Karpas-422 (cell line): ENCODE data around the gene LGSN. TPM values are rescaled to one million over a fixed set of nuclear protein-coding genes. Genes with fewer than 3 reads are reported as not detected.
"Not testable (repeated sequence)": the region's sequence is repeated elsewhere in the genome, so short reads cannot be mapped to it uniquely, and the experiment has no call there.

Experiments
- DNase-seq: peaks from one replicate; pipeline ENCODE4 v3.0.0-alpha.2; 2015
- H2AFZ ChIP-seq: fragments of 200-600 bp; sonication (generic); 2 replicates; pipeline ENCODE4 v1.6.1; 2014; ENCODE audit warnings: antibody characterized with exemption, low read length, mixed read lengths
- H3K27ac ChIP-seq: fragments of 200-600 bp; sonication (generic); 2 replicates; pipeline ENCODE4 v1.5.1; 2014; ENCODE audit warnings: mild to moderate bottlenecking, low read length, moderate library complexity
- H3K27me3 ChIP-seq: fragments of 200-600 bp; sonication (generic); 2 replicates; pipeline ENCODE4 v1.6.1; 2014; ENCODE audit warnings: low read length, mixed read lengths
- H3K36me3 ChIP-seq: fragments of 200-600 bp; sonication (generic); 2 replicates; pipeline ENCODE4 v1.6.1; 2014; ENCODE audit warnings: low read length, mixed read lengths; ENCODE audit not compliant: insufficient read depth
- H3K4me1 ChIP-seq: fragments of 200-600 bp; sonication (generic); 2 replicates; pipeline ENCODE4 v1.6.1; 2014; ENCODE audit warnings: mild to moderate bottlenecking, low read length, mixed read lengths
- H3K4me2 ChIP-seq: fragments of 200-600 bp; sonication (generic); 2 replicates; pipeline ENCODE4 v1.6.1; 2014; ENCODE audit warnings: low read length, low read depth, mild to moderate bottlenecking; ENCODE audit not compliant: poor library complexity, severe bottlenecking
- H3K4me3 ChIP-seq: fragments of 200-600 bp; sonication (generic); 2 replicates; pipeline ENCODE4 v1.5.1; 2014; ENCODE audit warnings: mild to moderate bottlenecking, antibody characterized with exemption, low read length, mixed read lengths
- H3K79me2 ChIP-seq: fragments of 200-600 bp; sonication (generic); 2 replicates; pipeline ENCODE4 v1.6.1; 2014; ENCODE audit warnings: mild to moderate bottlenecking, low read length, mixed read lengths
- H3K9ac ChIP-seq: fragments of 200-600 bp; sonication (generic); 2 replicates; pipeline ENCODE4 v1.6.0; 2014; ENCODE audit warnings: low read length
- H3K9me2 ChIP-seq: fragments of 200-600 bp; sonication (generic), shearing (Covaris generic); replicated peaks from 2 replicates; pipeline ENCODE4 v1.6.0; 2014; ENCODE audit warnings: mild to moderate bottlenecking, low read length, moderate library complexity; ENCODE audit not compliant: insufficient read depth
- H3K9me3 ChIP-seq: fragments of 300-700, 200-600 bp; sonication (generic); 2 replicates; pipeline ENCODE4 v1.6.1; 2014; ENCODE audit warnings: low read length, mixed read lengths
- H4K20me1 ChIP-seq: fragments of 200-600 bp; sonication (generic); 2 replicates; pipeline ENCODE4 v1.6.1; 2014; ENCODE audit warnings: mild to moderate bottlenecking, antibody characterized with exemption, low read length, low read depth; ENCODE audit not compliant: insufficient read depth
- total RNA-seq: library from RNA; depleted of rRNA; stranded (reverse); fragments of >200 nt; shearing (Covaris generic); gene quantifications from 2 replicates; pipeline ENCODE4 v1.2.3, GENCODE V29; 2014; ENCODE audit warnings: low replicate concordance

LGSN gene
- total RNA-seq, 1 experiment from 2014 or later, result not detected

GRCh38 chr6:63295553-63296194 is 24.1 kb downstream of the LGSN start:
- H3K9me2 ChIP-seq, result no peaks in the 10 kb centered on the region
- no peaks in the 10 kb centered on the region for H3K79me2 ChIP-seq
- no peaks in the 10 kb centered on the region for H3K9me3 ChIP-seq
- no peak overlapping the region for H3K4me2 ChIP-seq
- no peaks in the 10 kb centered on the region for H3K36me3 ChIP-seq
- H3K27ac ChIP-seq, result no peak overlapping the region
- no peaks in the 10 kb centered on the region for H3K4me1 ChIP-seq
- no peak overlapping the region for H3K4me3 ChIP-seq
- H2AFZ ChIP-seq, result no peak overlapping the region
- no peak overlapping the region for H3K9ac ChIP-seq
- no peaks in the 10 kb centered on the region for H4K20me1 ChIP-seq
- DNase-seq, result no peak
- no peaks in the 10 kb centered on the region for H3K27me3 ChIP-seq

GRCh38 chr6:63290492-63291058 is 29.2 kb downstream of the LGSN start:
- no peak overlapping the region for H3K4me3 ChIP-seq
- no peaks in the 10 kb centered on the region for H3K27me3 ChIP-seq
- H3K27ac ChIP-seq, result no peak overlapping the region
- DNase-seq, result no peak
- no peaks in the 10 kb centered on the region for H3K36me3 ChIP-seq
- H3K4me2 ChIP-seq, result no peak overlapping the region
- no peaks in the 10 kb centered on the region for H3K9me3 ChIP-seq
- no peaks in the 10 kb centered on the region for H3K79me2 ChIP-seq
- no peak overlapping the region for H3K9ac ChIP-seq
- peaks cover 6% of the 10 kb centered on the region for H3K4me1 ChIP-seq
- no peaks in the 10 kb centered on the region for H4K20me1 ChIP-seq
- no peak overlapping the region for H2AFZ ChIP-seq
- H3K9me2 ChIP-seq, result no peaks in the 10 kb centered on the region

- H2AFZ ChIP-seq, result no peak overlapping the region
- H3K4me1 ChIP-seq, result peaks cover 6% of the 10 kb centered on the region
- no peaks in the 10 kb centered on the region for H4K20me1 ChIP-seq
- H3K27me3 ChIP-seq, result no peaks in the 10 kb centered on the region
- H3K79me2 ChIP-seq, result no peaks in the 10 kb centered on the region
- H3K4me2 ChIP-seq, result no peak overlapping the region
- no peak for DNase-seq
- no peaks in the 10 kb centered on the region for H3K9me2 ChIP-seq
- H3K9me3 ChIP-seq, result no peaks in the 10 kb centered on the region
- H3K27ac ChIP-seq, result no peak overlapping the region
- H3K9ac ChIP-seq, result no peak overlapping the region
- H3K4me3 ChIP-seq, result no peak overlapping the region
- H3K36me3 ChIP-seq, result no peaks in the 10 kb centered on the region
Observed at GRCh38 chr6:63289269-63289872, 30.4 kb downstream of the LGSN start.

GRCh38 chr6:63280639-63281180 is 39.1 kb downstream of the LGSN start:
- DNase-seq, result no peak
- Histone ChIP-seq H3K9me3 (no peaks in the 10 kb centered on the region), H3K27ac (no peak overlapping the region), H3K9ac (no peak overlapping the region), H4K20me1 (no peaks in the 10 kb centered on the region), H3K27me3 (no peaks in the 10 kb centered on the region), H3K9me2 (no peaks in the 10 kb centered on the region), H3K4me1 (peaks cover 12% of the 10 kb centered on the region), H3K36me3 (no peaks in the 10 kb centered on the region), H3K4me3 (no peak overlapping the region), H2AFZ (no peak overlapping the region), H3K79me2 (no peaks in the 10 kb centered on the region), H3K4me2 (no peak overlapping the region)

- Histone ChIP-seq H3K4me2 (peak overlapping the region; percentile 51), H3K4me1 (peaks cover 12% of the 10 kb centered on the region), H3K27me3 (no peaks in the 10 kb centered on the region), H3K79me2 (no peaks in the 10 kb centered on the region), H2AFZ (no peak overlapping the region), H3K9me3 (no peaks in the 10 kb centered on the region), H3K27ac (no peak overlapping the region), H3K4me3 (no peak overlapping the region), H4K20me1 (no peaks in the 10 kb centered on the region), H3K9me2 (no peaks in the 10 kb centered on the region), H3K9ac (no peak overlapping the region), H3K36me3 (no peaks in the 10 kb centered on the region)
- DNase-seq, result peak; percentile 50
Observed at GRCh38 chr6:63278916-63279315, 40.9 kb downstream of the LGSN start.

- Histone ChIP-seq H3K9me3 (no peaks in the 10 kb centered on the region), H3K4me3 (no peak overlapping the region), H3K4me2 (no peak overlapping the region), H3K9ac (no peak overlapping the region), H3K27ac (no peak overlapping the region), H4K20me1 (no peaks in the 10 kb centered on the region), H3K79me2 (no peaks in the 10 kb centered on the region), H3K9me2 (no peaks in the 10 kb centered on the region), H2AFZ (no peak overlapping the region), H3K36me3 (no peaks in the 10 kb centered on the region), H3K27me3 (no peaks in the 10 kb centered on the region), H3K4me1 (peaks cover 12% of the 10 kb centered on the region)
- no peak for DNase-seq
Observed at GRCh38 chr6:63275953-63276352, 43.8 kb downstream of the LGSN start.

- H3K9ac ChIP-seq, H3K9me3 ChIP-seq, H3K36me3 ChIP-seq, H4K20me1 ChIP-seq, H2AFZ ChIP-seq, H3K27ac ChIP-seq, H3K9me2 ChIP-seq, H3K4me2 ChIP-seq, H3K27me3 ChIP-seq, H3K4me3 ChIP-seq, H3K79me2 ChIP-seq, DNase-seq: not testable (repeated sequence)
- peaks cover 12% of the 10 kb centered on the region for H3K4me1 ChIP-seq
Observed at GRCh38 chr6:63274795-63275430, 44.9 kb downstream of the LGSN start.

- Histone ChIP-seq H3K79me2 (no peaks in the 10 kb centered on the region), H3K9me3 (no peaks in the 10 kb centered on the region), H3K4me3 (no peak overlapping the region), H3K9me2 (no peaks in the 10 kb centered on the region), H3K27ac (no peak overlapping the region), H2AFZ (no peak overlapping the region), H3K9ac (no peak overlapping the region), H3K36me3 (no peaks in the 10 kb centered on the region), H3K4me1 (no peaks in the 10 kb centered on the region), H4K20me1 (no peaks in the 10 kb centered on the region), H3K27me3 (no peaks in the 10 kb centered on the region), H3K4me2 (no peak overlapping the region)
- peak; percentile 72 for DNase-seq
Observed at GRCh38 chr6:63272397-63272796, 47.4 kb downstream of the LGSN start.
